ENCODE data around the gene STXBP1. TPM values are rescaled to one million over a fixed set of nuclear protein-coding genes. Genes with fewer than 3 reads are reported as not detected.

Gene STXBP1
- total RNA-seq, 2 donors from 2014 or later, result 4.0 to 8.1 TPM

GRCh38 chr9:127708952-127709587 is 97.0 kb downstream of the STXBP1 start:
- ATAC-seq (no peak), DNase-seq (ENCODE audit: low spot score) (no peak)
- H3K27ac Mint-ChIP-seq, result no peak overlapping the region
- H3K9me3 Mint-ChIP-seq, result no peaks in the 10 kb centered on the region
- no peaks in the 10 kb centered on the region for H3K27me3 Mint-ChIP-seq
- H3K36me3 Mint-ChIP-seq, result no peaks in the 10 kb centered on the region
- peaks cover 14 to 23% of the 10 kb centered on the region in 2 donors for H3K4me1 Mint-ChIP-seq (ENCODE audit: low read depth in 2 of 2)
- no peak overlapping the region for H3K4me3 Mint-ChIP-seq

- H3K27me3 Mint-ChIP-seq, result no peaks in the 10 kb centered on the region
- H3K4me3 Mint-ChIP-seq, result no peak overlapping the region
- no peak for DNase-seq (ENCODE audit: low spot score)
- H3K27ac Mint-ChIP-seq, result no peak overlapping the region
- H3K9me3 Mint-ChIP-seq, result no peaks in the 10 kb centered on the region
- ATAC-seq, result no peak
- no peaks in the 10 kb centered on the region for H3K36me3 Mint-ChIP-seq
- peaks cover 16 to 23% of the 10 kb centered on the region in 2 donors for H3K4me1 Mint-ChIP-seq (ENCODE audit: low read depth in 2 of 2)
These were observed 98.2 kb downstream of the STXBP1 start for GRCh38 chr9:127710204-127710783.

GRCh38 chr9:127711226-127711701 is 99.2 kb downstream of the STXBP1 start:
- H3K27ac Mint-ChIP-seq, result peak overlapping the region in 1 of 2 donors; percentile 35
- ATAC-seq, result no peak

GRCh38 chr9:127711831-127712274 is 99.8 kb downstream of the STXBP1 start:
- DNase-seq (ENCODE audit: low spot score) (no peak), ATAC-seq (no peak)
- Mint-ChIP-seq H3K27me3 (no peaks in the 10 kb centered on the region), H3K27ac (no peak overlapping the region), H3K4me1 (ENCODE audit: low read depth in 2 of 2) (peaks cover 25 to 31% of the 10 kb centered on the region in 2 donors), H3K36me3 (no peaks in the 10 kb centered on the region), H3K4me3 (no peak overlapping the region), H3K9me3 (no peaks in the 10 kb centered on the region)

More at GRCh38 chr9:127711226-127711701, 99.2 kb downstream of the STXBP1 start:
- no peak for DNase-seq (ENCODE audit: low spot score)
- no peaks in the 10 kb centered on the region for H3K27me3 Mint-ChIP-seq
- no peaks in the 10 kb centered on the region for H3K9me3 Mint-ChIP-seq
- H3K36me3 Mint-ChIP-seq, result no peaks in the 10 kb centered on the region
- H3K4me1 Mint-ChIP-seq (ENCODE audit: low read depth in 2 of 2), result peaks cover 25 to 31% of the 10 kb centered on the region in 2 donors
- peak overlapping the region; percentile 22 for H3K4me3 Mint-ChIP-seq

- Mint-ChIP-seq H3K27me3 (no peaks in the 10 kb centered on the region), H3K4me1 (ENCODE audit: low read depth in 2 of 2) (peaks cover 25 to 31% of the 10 kb centered on the region in 2 donors), H3K36me3 (no peaks in the 10 kb centered on the region), H3K9me3 (no peaks in the 10 kb centered on the region), H3K27ac (no peak overlapping the region), H3K4me3 (no peak overlapping the region)
- DNase-seq (ENCODE audit: low spot score) (no peak), ATAC-seq (no peak)
These were observed 100.3 kb downstream of the STXBP1 start for GRCh38 chr9:127712371-127712770.

- Mint-ChIP-seq H3K36me3 (no peaks in the 10 kb centered on the region), H3K9me3 (no peaks in the 10 kb centered on the region), H3K4me3 (no peak overlapping the region), H3K27me3 (no peaks in the 10 kb centered on the region), H3K27ac (no peak overlapping the region), H3K4me1 (ENCODE audit: low read depth in 2 of 2) (peaks cover 25 to 27% of the 10 kb centered on the region in 2 donors)
- no peak for ATAC-seq
- DNase-seq (ENCODE audit: low spot score), result no peak
These were observed 100.8 kb downstream of the STXBP1 start for GRCh38 chr9:127712867-127713266.

- ATAC-seq, result no peak
- H3K4me3 Mint-ChIP-seq, result peak overlapping the region; percentile 71
- H3K9me3 Mint-ChIP-seq, result no peaks in the 10 kb centered on the region
- no peaks in the 10 kb centered on the region for H3K36me3 Mint-ChIP-seq
- peaks cover 24 to 25% of the 10 kb centered on the region in 2 donors for H3K4me1 Mint-ChIP-seq (ENCODE audit: low read depth in 2 of 2)
- no peak overlapping the region for H3K27ac Mint-ChIP-seq
- H3K27me3 Mint-ChIP-seq, result no peaks in the 10 kb centered on the region
- DNase-seq (ENCODE audit: low spot score), result no peak
These were observed 102.1 kb downstream of the STXBP1 start for GRCh38 chr9:127714020-127714750.

- Mint-ChIP-seq H3K4me1 (ENCODE audit: low read depth in 2 of 2) (peaks cover 29 to 32% of the 10 kb centered on the region in 2 donors), H3K27me3 (no peaks in the 10 kb centered on the region), H3K9me3 (no peaks in the 10 kb centered on the region), H3K36me3 (no peaks in the 10 kb centered on the region), H3K4me3 (peak overlapping the region; percentile 94), H3K27ac (peak overlapping the region; percentile 78 to 92)
- ATAC-seq (peak in 1 of 2 donors; percentile 1), DNase-seq (ENCODE audit: low spot score) (no peak)
These were observed 102.9 kb downstream of the STXBP1 start for GRCh38 chr9:127714951-127715469.

- Mint-ChIP-seq H3K4me3 (peak within 1 kb of the TSS; percentile 94), H3K27me3 (no peaks in the 10 kb centered on the region), H3K9me3 (no peaks in the 10 kb centered on the region), H3K36me3 (no peaks in the 10 kb centered on the region), H3K4me1 (ENCODE audit: low read depth in 2 of 2) (peaks cover 29 to 33% of the 10 kb centered on the region in 2 donors), H3K27ac (peak within 1 kb of the TSS; percentile 78 to 92)
- ATAC-seq (peak; percentile 95 to 98), DNase-seq (ENCODE audit: low spot score) (peak; percentile 97)
These were observed 103.6 kb downstream of the STXBP1 start, which contains the start of the genes PTRH1 and TTC16 for GRCh38 chr9:127715470-127716337. Gene PTRH1, minus strand, starts transcription at chr9:127715663. Its CDS starts 24 bp downstream, at chr9:127715639. Gene TTC16, plus strand, starts transcription at chr9:127716079. Its CDS starts 67 bp downstream, at chr9:127716146.

GRCh38 chr9:127716412-127716811 is 104.3 kb downstream of the STXBP1 start:
- ATAC-seq, result no peak
- Mint-ChIP-seq H3K27me3 (no peaks in the 10 kb centered on the region), H3K4me3 (peak overlapping the region; percentile 94), H3K9me3 (no peaks in the 10 kb centered on the region), H3K4me1 (ENCODE audit: low read depth in 2 of 2) (peaks cover 28 to 31% of the 10 kb centered on the region in 2 donors), H3K27ac (peak overlapping the region; percentile 78 to 92), H3K36me3 (no peaks in the 10 kb centered on the region)
- DNase-seq (ENCODE audit: low spot score), result no peak

GRCh38 chr9:127717766-127718165 is 105.7 kb downstream of the STXBP1 start:
- H3K36me3 Mint-ChIP-seq, result no peaks in the 10 kb centered on the region
- no peaks in the 10 kb centered on the region for H3K9me3 Mint-ChIP-seq
- ATAC-seq (no peak), DNase-seq (ENCODE audit: low spot score) (no peak)
- H3K4me3 Mint-ChIP-seq, result no peak overlapping the region
- H3K27ac Mint-ChIP-seq, result no peak overlapping the region
- H3K27me3 Mint-ChIP-seq, result no peaks in the 10 kb centered on the region
- H3K4me1 Mint-ChIP-seq (ENCODE audit: low read depth in 2 of 2), result peaks cover 25 to 30% of the 10 kb centered on the region in 2 donors

GRCh38 chr9:127720031-127720864 is 108.2 kb downstream of the STXBP1 start:
- Mint-ChIP-seq H3K4me1 (ENCODE audit: low read depth in 2 of 2) (peaks cover 25 to 28% of the 10 kb centered on the region in 2 donors), H3K36me3 (no peaks in the 10 kb centered on the region), H3K27me3 (no peaks in the 10 kb centered on the region), H3K4me3 (peak overlapping the region; percentile 75), H3K27ac (peak overlapping the region; percentile 56 to 80), H3K9me3 (no peaks in the 10 kb centered on the region)
- DNase-seq (ENCODE audit: low spot score), result no peak
- no peak for ATAC-seq

Measured in natural killer cell treated with Interleukin-12 subunit alpha and Interleukin-12 subunit beta and Interleukin-15 and Interleukin-18, amount 100 ng/mL, for 72 hours (primary cell).